GM19238 (cell line): ENCODE data around the gene TUBGCP6.
"Not testable (repeated sequence)": the region's sequence is repeated elsewhere in the genome, so short reads cannot be mapped to it uniquely, and the experiment has no call there.

Experiments
- DNase-seq: peaks from one replicate; pipeline ENCODE4 v3.0.0; 2011; ENCODE audit warnings: low spot score; ENCODE audit not compliant: insufficient read length

TUBGCP6 gene

DNA sequence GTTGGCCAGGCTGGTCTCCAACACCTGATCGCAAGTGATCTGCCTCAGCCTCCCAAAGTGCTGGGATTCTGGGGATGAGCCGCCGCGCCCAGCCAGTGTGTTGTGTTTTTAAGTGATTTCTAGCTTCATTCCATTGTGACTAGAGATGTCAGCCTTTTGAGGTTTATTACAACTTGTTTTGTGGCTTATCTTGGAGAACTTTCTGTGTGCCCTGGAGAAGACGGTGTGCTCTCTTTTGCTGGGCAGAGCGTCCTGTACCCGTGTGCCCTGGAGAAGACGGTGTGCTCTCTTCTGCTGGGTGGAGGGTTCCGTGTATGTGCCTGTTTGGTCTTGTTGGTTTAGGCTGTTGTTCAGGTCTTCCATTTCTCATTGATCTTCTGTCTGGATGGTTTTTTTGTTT is 31.6 kb downstream of the TUBGCP6 start:
- no peak for DNase-seq

DNA sequence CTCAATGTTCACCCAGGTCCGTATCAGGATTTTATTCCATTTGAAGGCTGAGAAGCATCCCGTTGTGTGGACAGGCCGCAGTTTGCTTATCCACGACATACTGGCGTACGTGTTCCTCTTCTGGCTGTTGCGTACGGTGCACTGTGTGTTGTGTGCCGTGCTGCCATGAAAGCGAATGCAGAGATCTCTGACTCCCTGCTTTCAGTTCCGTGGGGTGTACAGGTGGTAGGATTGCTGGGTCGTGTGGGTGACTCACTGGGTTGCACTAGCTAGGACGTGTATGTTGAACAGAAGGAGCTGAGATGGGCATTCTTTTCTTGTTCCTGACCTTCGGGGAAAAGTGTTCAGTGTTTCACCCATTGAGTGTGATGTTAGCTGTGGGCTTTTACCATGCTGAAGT is 33.7 kb downstream of the TUBGCP6 start:
- no peak for DNase-seq

DNA sequence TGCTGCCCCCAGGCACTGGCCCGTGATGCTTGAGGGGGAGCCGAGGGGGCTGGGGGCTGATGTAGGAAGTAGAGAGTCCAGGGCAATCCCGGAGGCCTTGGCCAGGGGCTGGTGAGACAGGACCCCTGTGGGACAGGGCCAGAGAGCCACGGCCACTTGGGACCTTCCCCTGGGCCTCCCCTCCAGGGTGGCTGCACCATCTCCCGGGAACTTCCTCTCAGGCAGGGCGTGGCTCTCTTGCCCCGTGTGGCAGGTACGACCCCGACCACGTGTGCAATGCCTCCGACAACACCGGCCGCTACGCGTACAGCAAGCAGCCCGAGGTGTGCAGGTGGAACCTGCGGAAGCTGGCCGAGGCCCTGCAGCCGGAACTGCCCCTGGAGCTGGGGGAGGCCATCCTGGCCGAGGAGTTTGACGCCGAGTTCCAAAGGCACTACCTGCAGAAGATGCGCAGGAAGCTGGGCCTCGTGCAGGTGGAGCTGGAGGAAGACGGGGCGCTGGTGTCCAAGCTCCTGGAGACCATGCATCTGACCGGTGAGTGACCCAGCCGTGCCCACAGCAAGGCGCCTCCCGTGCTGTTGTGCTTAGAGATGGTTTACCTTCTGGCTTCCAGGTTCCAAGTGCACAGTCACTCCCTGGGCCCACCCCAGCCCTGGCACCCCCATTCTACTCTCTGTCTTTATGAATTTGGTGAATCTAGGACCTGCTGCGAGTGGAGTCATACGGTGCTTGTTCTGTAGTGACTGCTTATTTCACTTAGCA is 34.3 kb downstream of the TUBGCP6 start:
- no peak for DNase-seq

DNA sequence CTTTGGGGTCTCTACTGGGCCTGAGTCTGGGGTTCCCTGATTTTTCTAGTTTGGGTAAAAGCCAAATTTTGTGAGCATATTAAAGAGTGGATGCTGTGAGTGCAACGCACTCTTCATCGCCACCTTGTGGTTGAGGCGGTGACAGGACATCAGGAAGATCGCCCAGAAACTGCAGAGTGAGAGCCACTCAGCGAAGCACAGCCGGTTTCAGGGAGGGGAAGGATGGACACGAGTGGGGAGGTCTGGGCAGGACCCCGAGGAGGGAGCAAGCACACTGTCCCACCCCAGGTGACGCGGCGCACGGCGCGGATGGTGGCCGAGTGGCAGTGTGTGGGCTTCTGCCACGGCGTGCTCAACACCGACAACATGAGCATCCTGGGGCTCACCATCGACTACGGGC is 34.9 kb downstream of the TUBGCP6 start:
- peak; percentile 84 for DNase-seq

DNA sequence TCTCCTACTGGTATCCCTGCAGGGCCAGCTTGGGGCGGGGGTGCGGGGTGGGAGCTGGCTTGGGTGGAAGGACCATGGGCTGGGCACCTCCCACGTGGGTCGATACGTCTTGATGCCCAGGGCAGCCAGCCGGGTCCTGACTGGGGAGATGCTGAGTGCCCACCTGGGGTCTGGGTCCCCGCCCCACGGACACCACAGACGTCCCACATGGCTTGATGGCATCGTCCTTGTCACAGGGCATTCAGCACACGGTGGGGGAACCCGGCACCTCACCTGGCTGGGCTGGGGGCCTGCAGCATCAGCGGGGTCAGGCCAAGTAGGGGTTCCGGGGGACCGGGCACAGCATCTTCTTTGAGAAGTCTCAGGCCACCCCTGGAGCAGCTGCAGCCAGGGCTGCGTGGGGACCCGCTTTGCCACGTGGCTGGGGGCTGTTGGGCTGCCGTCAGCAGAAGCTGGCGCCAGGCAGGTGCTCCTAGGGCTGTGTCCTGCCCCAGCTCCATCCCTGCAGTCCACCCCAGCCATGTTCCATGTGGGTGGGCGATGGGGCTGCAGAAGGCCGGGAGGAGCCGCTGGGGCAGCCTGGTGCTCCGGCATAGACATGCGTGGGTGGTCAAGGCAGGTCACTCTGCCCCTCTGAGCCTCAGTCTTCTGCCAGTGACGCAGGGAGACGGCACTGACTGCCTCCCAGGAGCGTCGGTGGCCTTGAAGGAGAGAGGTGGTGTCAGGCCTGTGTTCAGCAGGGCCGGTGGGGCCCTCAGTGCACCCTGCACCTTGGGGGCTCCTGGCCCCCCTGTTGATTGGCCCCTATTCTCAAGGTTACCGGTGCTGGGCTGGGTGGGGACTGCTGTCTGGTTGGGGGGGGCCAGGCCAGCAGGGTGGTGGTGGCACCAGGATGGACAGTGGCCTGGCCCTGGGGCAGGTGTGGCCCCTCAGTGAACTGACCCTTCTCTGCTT is 35.6 kb downstream of the TUBGCP6 start:
- no peak for DNase-seq

DNA sequence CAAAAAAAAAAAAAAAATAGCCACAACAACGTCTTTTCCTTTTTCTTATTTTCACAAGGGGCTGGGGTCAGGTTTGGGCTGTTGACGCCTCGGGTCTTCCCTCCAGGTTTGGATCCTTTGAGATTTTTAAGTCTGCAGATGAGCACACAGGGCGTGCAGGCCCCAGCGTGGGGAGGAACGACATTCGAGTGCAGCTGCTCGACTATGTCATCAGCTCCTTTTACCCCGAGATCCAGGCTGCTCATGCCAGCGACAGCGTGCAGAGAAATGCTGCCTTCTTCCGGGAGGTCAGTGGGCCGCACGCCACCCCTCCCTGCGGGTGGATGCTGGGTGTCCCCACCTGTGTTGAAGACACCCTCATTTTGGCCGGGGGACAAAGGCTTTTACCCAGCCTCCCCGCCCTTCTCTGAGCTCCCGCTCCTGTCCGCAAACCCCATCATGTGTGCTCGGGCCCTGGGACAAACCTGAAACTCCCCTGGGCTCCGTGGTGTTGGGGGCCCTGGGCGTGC is 36.3 kb downstream of the TUBGCP6 start:
- DNase-seq = no peak

DNA sequence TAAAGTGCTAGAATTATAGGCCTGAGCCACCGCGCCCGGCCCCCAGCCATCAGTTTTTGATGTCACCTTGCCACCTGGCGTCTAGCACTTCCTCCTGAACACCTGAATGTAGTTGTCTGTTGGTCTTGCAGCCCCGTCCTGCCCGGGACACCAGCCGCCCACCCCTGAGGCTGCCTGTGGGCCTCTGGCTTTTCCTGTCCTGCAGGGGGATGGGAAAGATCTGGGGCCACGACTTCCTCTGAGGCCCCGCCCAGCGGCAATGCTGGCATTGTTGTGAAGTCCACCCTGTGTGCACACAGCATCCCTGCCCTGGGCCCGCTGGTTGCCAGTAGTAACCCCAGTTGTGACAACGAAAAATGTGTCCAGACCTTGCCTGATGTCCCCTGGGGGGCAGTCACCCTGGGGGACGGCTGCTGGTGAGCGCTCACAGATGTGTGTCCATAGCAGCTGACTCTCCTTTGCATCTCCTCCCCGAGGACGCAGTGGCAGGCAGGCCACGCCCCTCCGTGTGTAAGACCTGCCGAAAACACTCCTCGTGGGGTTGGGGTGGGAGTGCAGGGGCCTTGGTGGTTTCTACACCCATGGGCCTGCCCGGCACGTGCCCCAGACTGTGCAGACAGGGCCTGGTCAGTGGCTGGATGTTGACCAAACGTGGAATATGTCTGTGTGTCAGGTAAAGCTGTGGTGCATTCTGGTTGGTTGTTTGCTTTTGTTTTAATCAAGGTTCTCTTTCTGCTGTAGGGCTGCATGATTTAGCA is 37.3 kb downstream of the TUBGCP6 start:
- no peak for DNase-seq

DNA sequence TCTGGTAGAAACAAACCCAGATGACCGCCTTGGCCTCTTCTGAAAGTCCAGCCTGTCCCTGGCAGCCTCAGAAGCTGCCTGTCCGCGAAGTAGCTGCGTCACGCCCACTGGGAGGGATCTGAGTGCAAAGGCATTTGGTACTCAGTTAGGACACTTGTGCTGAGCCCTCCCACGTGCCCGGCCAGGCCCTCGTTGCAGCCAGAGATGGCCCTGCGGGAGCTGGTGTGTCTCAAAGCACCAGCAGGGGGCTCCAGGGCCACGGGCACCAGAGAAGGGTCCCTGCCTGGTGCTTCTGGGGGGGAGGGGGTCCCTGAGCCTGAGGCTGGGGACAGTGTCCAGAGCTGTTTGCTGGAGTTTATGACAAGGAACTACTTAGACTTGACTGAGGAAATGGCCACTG is 38.2 kb downstream of the TUBGCP6 start:
- DNase-seq = no peak

DNA sequence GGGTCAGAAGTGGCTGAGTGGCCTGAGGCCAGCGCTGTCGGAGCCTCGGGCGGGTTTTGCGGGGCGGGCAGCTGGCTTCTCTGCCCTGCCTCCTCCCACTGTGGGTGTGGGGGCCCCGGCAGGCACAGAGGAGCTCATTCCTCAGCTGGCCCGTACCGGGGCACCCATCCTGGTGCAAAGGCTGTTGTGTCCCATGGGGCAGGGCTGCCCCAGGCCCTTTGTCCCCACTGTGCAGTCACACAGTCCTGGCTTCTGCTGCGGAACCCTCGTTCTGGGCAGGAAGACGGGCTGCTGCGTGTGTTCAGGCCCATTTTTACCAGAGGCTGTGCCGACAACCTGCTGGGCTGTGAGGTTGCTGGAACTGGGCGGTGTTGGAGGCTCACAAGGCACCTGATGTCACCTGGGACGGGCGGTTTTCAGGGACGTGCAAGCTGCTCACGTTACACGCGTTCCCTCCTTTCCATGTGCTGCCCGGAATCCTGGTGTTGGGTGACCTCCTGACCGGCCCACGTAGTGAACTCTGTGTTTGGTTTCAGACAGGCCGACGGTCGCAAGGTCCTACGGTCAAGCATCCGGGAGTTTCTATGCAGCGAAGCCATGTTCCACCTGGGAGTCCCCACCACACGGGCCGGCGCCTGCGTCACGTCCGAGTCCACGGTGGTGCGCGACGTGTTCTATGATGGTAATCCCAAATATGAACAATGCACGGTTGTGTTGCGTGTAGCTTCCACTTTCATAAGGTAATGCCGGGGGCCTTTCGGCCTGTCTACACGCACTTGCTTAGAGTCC is 38.8 kb downstream of the TUBGCP6 start:
- no peak for DNase-seq

DNA sequence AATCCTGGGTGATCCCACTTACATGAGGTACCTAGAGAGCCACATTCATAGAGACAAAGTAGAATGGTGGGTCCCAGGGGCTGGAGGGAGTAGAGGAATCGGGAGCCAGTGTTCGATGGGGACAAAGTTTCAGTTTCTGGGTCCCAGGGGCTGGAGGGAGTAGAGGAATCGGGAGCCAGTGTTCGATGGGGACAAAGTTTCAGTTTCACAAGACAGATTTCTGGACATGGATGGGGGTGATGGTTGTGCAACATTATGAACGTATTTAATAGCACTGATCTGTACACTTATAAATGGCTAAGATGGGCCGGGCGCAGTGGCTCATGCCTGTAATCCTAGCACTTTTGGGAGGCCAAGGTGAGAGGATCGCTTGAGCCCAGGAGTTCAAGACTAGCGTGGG is 39.8 kb downstream of the TUBGCP6 start:
- DNase-seq = not testable (repeated sequence)

DNA sequence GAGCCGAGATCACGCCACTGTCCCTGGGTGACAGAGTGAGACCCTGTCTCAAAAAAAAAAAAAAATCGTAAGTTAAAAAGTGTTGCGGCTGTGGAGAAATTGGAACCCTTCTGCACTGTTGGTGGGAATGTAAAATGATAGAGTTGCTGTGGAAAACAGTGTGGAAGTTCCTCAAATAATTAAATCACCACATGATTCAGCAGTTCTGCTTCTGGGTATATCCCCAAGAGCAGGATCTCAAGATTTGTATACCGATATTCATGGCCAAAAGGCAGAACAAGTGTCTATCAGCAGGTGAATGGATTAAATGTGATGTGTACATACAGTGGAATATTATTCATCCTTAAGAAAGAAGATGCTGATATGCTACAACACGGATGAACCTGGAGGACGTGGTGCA is 40.3 kb downstream of the TUBGCP6 start:
- no peak for DNase-seq

DNA sequence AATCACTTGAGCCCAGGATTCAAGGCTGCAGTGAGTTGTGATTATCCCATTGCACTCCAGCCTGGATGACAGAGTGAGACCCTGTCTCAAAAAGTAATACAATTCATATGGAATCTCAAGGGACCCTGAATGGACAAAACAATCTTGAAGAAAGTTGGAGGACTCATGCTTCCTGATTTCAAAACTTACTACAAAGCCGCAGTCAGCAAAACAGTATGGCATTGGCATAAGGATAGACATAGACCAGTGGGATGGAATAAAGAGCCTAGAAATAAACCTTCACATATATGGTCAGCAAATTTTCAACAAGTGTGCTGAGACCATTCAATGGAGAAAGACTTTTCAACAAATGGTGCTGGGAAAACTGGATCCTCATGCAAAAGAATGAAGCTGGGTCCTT is 41.5 kb downstream of the TUBGCP6 start:
- DNase-seq = no peak

DNA sequence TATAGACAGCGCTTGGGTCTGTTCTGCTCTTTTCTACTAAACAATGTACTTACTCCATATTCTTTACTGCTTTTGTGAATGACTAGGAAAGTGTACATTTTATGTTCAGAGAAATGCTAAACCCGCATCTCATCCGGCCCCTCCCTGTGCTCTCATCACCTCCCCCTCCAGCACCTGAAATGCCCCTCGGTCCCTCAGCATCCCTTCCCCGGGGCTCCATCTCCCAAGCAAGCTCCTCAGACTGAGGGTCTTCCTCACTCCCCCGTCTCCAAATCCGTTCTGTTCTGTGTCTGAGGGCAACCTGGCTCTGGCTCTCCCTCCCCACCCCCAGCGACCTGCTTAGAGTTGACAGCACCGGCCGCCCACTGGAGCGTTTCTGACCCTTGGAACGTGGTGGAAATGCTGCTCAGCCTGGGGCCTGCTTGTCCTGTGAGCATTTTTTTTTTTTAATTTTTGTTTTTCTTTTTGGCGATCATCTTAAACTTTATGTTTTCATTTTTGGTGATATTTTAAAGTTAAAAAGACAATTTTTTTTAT is 42.6 kb downstream of the TUBGCP6 start:
- no peak for DNase-seq

DNA sequence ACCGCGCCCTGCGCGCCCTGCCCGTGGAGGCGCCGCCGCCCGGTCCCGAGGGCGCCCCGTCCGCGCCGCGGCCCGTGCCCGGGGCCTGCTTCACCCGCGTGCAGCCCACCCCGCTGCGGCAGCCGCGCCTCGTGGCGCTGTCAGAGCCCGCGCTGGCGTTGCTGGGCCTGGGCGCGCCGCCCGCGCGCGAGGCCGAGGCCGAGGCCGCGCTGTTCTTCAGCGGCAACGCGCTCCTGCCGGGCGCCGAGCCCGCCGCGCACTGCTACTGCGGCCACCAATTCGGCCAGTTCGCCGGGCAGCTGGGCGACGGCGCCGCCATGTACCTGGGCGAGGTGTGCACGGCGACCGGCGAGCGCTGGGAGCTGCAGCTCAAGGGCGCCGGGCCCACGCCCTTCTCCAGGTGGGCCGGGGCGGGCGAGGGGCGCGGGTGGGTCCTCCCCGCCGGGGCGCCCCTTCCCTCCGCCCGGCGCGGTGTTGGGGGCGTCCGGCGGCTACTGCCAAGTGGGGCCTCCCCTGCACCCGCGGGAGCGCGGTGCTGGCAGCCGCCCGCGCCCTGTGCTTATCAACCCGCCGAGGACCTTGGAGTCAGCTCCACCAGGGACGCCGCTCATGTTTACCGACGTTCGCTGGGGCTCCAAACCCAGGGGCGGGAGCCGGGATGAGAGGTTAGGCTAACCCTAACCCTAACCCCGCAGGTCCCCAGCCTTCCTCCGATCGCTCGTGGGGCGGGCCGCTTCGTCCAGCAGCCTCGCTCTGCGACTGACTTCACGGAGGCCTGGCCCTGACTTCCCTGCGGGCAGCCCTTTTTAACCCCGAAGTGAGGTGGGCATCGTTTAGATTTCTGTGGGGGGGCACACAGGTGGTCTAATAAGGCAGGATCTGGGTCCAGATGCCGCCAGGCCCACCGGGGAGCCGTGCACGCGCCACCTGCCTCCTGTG is 43.4 kb downstream of the TUBGCP6 start:
- peak; percentile 44 for DNase-seq

DNA sequence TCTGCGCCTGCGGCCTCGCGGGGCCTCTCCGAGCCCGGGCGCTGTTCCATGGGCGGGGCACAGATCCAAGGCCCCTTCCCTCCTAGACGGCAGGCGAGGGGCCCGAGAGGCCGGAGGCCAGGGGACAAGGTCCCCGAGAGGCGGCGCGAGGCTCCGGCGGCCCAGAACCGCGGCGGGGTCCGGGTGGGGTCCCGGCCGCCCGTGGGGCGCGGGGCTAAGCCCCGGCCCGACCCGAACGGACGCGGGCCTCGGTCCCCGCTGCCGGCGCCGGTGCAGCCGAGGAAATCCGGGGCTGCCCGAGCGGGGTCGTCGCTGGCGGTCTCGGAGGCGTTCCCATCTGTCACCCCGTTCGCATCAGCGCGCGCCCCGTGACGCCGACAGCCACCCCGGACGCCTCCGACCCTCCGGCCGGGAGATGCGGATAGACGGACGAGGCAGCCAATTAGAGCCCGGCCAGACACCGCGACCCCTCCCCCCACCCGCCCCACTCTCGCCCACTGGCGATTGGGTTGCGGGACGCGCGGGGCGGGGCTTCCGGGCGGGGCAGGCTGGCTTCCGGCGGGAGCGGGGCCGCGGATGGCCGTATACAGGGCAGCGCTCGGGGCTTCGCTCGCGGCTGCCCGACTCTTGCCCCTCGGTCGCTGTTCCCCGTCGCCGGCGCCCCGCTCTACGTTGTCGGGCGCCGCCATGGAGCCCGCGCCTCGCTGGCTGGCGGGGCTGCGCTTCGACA is 44.2 kb downstream of the TUBGCP6 start, which contains the start of gene SELENOO:
Gene SELENOO (plus strand): TSS at position 551 of the 730 bp plus-strand sequence. CDS start 26 bp downstream, at position 577.
- DNase-seq = peak; percentile 100

DNA sequence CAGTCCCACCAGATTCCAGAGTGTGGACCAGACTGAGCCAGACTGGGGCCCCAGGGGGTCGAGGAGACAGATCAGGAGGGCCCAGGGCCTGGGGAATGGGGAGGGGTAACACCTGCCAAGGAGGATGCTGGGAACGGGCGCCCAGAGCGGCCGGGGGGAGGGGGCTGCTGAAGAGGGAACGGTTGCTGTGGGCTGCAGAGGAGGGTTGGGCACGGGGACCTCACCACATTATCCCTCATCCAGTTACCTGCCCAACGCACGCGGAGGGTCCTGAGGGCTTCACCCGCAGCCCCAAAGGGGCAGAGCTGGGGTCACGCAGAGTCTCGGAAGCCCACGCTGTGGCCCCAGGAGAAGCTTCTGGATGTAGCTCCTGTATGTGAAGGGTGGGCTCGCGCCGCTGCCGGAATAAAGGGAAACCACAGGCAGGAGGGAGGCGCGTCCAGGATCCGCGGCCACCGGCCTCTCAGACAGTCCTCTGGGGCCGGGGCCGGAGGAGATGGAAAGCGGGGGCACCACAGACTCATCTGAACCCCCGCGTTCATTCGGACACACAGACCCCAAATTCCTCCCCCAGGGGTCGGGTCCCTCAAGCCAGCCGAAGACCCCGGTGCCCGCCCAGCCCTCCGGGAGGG is 44.9 kb downstream of the TUBGCP6 start:
- DNase-seq = no peak

DNA sequence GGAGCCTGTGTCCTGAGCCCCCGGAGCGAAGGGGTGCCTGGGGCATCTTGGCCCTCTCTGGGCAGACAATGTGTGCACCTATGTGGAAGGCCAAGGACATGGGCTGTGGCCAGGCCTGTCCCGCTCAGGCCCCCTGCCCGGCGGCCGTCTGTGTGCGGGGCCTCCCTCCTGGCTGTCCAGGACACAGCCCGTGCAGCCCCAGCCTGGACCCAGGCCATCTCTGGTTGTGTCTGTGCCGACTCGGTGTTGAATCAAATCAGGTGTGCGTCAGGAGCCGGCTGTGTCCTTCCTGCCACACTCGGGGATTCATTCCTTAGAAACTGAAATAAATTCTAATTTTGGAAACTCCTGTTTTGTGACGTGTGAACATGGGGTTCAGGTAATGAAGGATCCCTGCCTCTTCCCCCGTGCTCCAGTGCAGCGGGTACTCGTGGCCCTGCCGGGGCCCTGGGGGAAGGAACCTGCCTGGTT is 45.5 kb downstream of the TUBGCP6 start:
- DNase-seq = no peak

DNA sequence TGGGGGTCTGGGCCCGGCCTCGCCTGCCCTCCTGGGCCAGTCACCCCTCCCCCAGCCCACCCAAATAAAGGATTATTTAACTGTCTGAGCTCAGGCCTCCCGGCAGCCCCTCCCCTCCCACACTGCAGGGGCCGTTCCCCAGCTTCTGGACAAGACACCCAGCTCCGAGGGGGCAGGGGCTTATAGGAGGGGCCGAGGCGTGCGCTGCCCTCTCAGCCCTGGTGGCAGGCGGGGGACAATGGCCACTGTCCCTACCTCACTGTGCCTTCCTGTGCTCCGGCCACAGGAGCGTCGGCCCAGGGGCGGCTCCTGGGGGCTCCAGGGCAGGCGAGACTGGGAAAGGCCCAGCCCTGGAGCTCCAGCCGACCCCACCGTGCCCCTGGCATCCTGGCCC is 46.2 kb downstream of the TUBGCP6 start:
- DNase-seq = no peak
